RWPE2 (cell line): ENCODE results near the gene RABGAP1.
A peak's percentile ranks its signal among the peaks of the same experiment; 100 is the strongest.

ENCODE experiments used
- ATAC-seq: fragments of 200-7000 bp; cut with Tn5 transposase; 3 replicates; pipeline ENCODE4 v1.9.1; 2021; ENCODE audit warnings: low read depth
- DNase-seq: peaks from one replicate; pipeline ENCODE4 v3.0.0-alpha.2; 2020; ENCODE audit warnings: low spot score
- H3K27ac ChIP-seq: fragments of 450-650 bp; 2 replicates; pipeline ENCODE4 v1.5.1; 2017; ENCODE audit warnings: mild to moderate bottlenecking; ENCODE audit not compliant: poor library complexity, severe bottlenecking
- H3K27me3 ChIP-seq: fragments of 250-450 bp; sonication (Bioruptor Pico); 2 replicates; pipeline ENCODE4 v1.5.1; 2021; ENCODE audit warnings: mild to moderate bottlenecking, moderate library complexity; ENCODE audit not compliant: insufficient read depth, poor library complexity, severe bottlenecking
- H3K36me3 ChIP-seq: fragments of 250-450 bp; sonication (Bioruptor Pico); 2 replicates; pipeline ENCODE4 v1.5.1; 2020; ENCODE audit warnings: low read depth, mild to moderate bottlenecking, moderate library complexity
- H3K4me1 ChIP-seq: fragments of 250-450 bp; sonication (Bioruptor Pico); 2 replicates; pipeline ENCODE4 v1.5.1; 2021; ENCODE audit warnings: mild to moderate bottlenecking, moderate library complexity; ENCODE audit not compliant: insufficient read depth, poor library complexity, severe bottlenecking
- H3K4me3 ChIP-seq: fragments of 250-450 bp; sonication (Bioruptor Pico); 2 replicates; pipeline ENCODE4 v1.5.1; 2021; ENCODE audit warnings: mild to moderate bottlenecking, moderate library complexity; ENCODE audit not compliant: severe bottlenecking
- H3K9me3 ChIP-seq: fragments of 250-450 bp; sonication (Bioruptor Pico); 2 replicates; pipeline ENCODE4 v1.5.1; 2021; ENCODE audit warnings: mild to moderate bottlenecking, moderate library complexity; ENCODE audit not compliant: severe bottlenecking
- CTCF ChIP-seq: fragments of 450-650 bp; IDR thresholded peaks from one replicate; pipeline ENCODE4 v1.5.1; 2017; ENCODE audit warnings: mild to moderate bottlenecking, moderate library complexity; ENCODE audit not compliant: poor library complexity, severe bottlenecking

Gene RABGAP1

GRCh38 chr9:123069010-123069481 lies 128.2 kb downstream of the RABGAP1 start:
- Histone ChIP-seq H3K4me3 (no peak overlapping the region), H3K4me1 (no peaks in the 10 kb centered on the region), H3K36me3 (peaks cover 43% of the 10 kb centered on the region), H3K9me3 (no peaks in the 10 kb centered on the region), H3K27ac (no peak overlapping the region), H3K27me3 (no peaks in the 10 kb centered on the region)
- ATAC-seq (0 out of 3 replicates have a peak, but pooled peaks have one; percentile 27), DNase-seq (no peak)
- TF ChIP-seq CTCF = no peak

GRCh38 chr9:123070198-123070597 lies 129.4 kb downstream of the RABGAP1 start:
- no peak for DNase-seq
- no peaks in the 10 kb centered on the region for H3K27me3 ChIP-seq
- no peak for TF ChIP-seq CTCF
- H3K4me1 ChIP-seq = no peaks in the 10 kb centered on the region
- ATAC-seq = no peak
- no peak overlapping the region for H3K27ac ChIP-seq
- H3K4me3 ChIP-seq = no peak overlapping the region
- peaks cover 49% of the 10 kb centered on the region for H3K36me3 ChIP-seq
- no peaks in the 10 kb centered on the region for H3K9me3 ChIP-seq

GRCh38 chr9:123072407-123072995 lies 131.7 kb downstream of the RABGAP1 start:
- Histone ChIP-seq H3K4me1 (no peaks in the 10 kb centered on the region), H3K36me3 (peaks cover 51% of the 10 kb centered on the region), H3K9me3 (no peaks in the 10 kb centered on the region), H3K4me3 (no peak overlapping the region), H3K27me3 (no peaks in the 10 kb centered on the region), H3K27ac (no peak overlapping the region)
- TF ChIP-seq CTCF = no peak
- no peak for DNase-seq
- ATAC-seq = no peak

- DNase-seq (no peak), ATAC-seq (no peak)
- no peaks in the 10 kb centered on the region for H3K9me3 ChIP-seq
- TF ChIP-seq CTCF = no peak
- H3K4me3 ChIP-seq = no peak overlapping the region
- no peak overlapping the region for H3K27ac ChIP-seq
- H3K27me3 ChIP-seq = no peaks in the 10 kb centered on the region
- no peaks in the 10 kb centered on the region for H3K4me1 ChIP-seq
- H3K36me3 ChIP-seq = peaks cover 52% of the 10 kb centered on the region
Measured at GRCh38 chr9:123073441-123073840, 132.6 kb downstream of the RABGAP1 start.

- Histone ChIP-seq H3K4me1 (no peaks in the 10 kb centered on the region), H3K27ac (no peak overlapping the region), H3K36me3 (peaks cover 51% of the 10 kb centered on the region), H3K4me3 (no peak overlapping the region), H3K9me3 (no peaks in the 10 kb centered on the region), H3K27me3 (no peaks in the 10 kb centered on the region)
- DNase-seq (no peak), ATAC-seq (0 out of 3 replicates have a peak, but pooled peaks have one; percentile 41)
- TF ChIP-seq CTCF = no peak
Measured at GRCh38 chr9:123073991-123074422, 133.2 kb downstream of the RABGAP1 start.
